ENCODE measurements around the gene EIF6. TPM values are rescaled to one million over a fixed set of nuclear protein-coding genes. Genes with fewer than 3 reads are reported as not detected.

The EIF6 gene
- total RNA-seq, 1 experiment from 2014 or later = 180 TPM

- H3K36me3 ChIP-seq (ENCODE audit: insufficient read depth, low read length, poor library complexity, severe bottlenecking) = no peaks in the 10 kb centered on the region
- TF ChIP-seq EZH2 (IDR thresholded peaks at IDR 0.05; ENCODE audit: borderline replicate concordance, low read depth, low read length, poor library complexity, severe bottlenecking) = no peak
- TF ChIP-seq CTCF (conservative IDR thresholded peaks at IDR 0.05; ENCODE audit: low read depth, low read length) = no peak
- H3K4me1 ChIP-seq (ENCODE audit: insufficient read depth, low read length, poor library complexity, severe bottlenecking) = peaks cover 11% of the 10 kb centered on the region
- POLR2A ChIA-PET (ENCODE audit: low non-redundant PET) = no interaction called here
- no peaks in the 10 kb centered on the region for H3K27me3 ChIP-seq (replicated peaks; ENCODE audit: insufficient read depth, low read depth, low read length, poor library complexity)
- H3K27ac ChIP-seq (ENCODE audit: low read depth, low read length, poor library complexity, severe bottlenecking) = no peak overlapping the region
- no peak overlapping the region for H3K4me3 ChIP-seq (ENCODE audit: low read depth, low read length, poor library complexity, severe bottlenecking)
- intact Hi-C loops (cut with micrococcal nuclease; ENCODE audit: unreplicated experiment) = no loop called here
- no TSS peak for BruUV-seq (replicated peaks)
- CTCF ChIA-PET = interaction anchor here (1.0 to 1.3 kb wide), 2 partner anchors 8 to 18 kb away, joined by 3 to 5 read pairs; no protein-coding TSS in a partner anchor
- no peak for DNase-seq (ENCODE audit: low spot score)
- H3K9me3 ChIP-seq (ENCODE audit: low read depth, low read length, poor library complexity, severe bottlenecking) = no peaks in the 10 kb centered on the region
These were observed 27.2 kb upstream of the EIF6 start for GRCh38 chr20:35311822-35312221.

- CTCF ChIA-PET = interaction anchor here (1.0 kb wide), 1 partner anchor 18 kb away, joined by 3 read pairs; no protein-coding TSS in a partner anchor
- POLR2A ChIA-PET (ENCODE audit: low non-redundant PET) = no interaction called here
- no peak overlapping the region for H3K27ac ChIP-seq (ENCODE audit: low read depth, low read length, poor library complexity, severe bottlenecking)
- H3K36me3 ChIP-seq (ENCODE audit: insufficient read depth, low read length, poor library complexity, severe bottlenecking) = no peaks in the 10 kb centered on the region
- peaks cover 11% of the 10 kb centered on the region for H3K4me1 ChIP-seq (ENCODE audit: insufficient read depth, low read length, poor library complexity, severe bottlenecking)
- TF ChIP-seq CTCF (conservative IDR thresholded peaks at IDR 0.05; ENCODE audit: low read depth, low read length) (no peak), EZH2 (IDR thresholded peaks at IDR 0.05; ENCODE audit: borderline replicate concordance, low read depth, low read length, poor library complexity, severe bottlenecking) (no peak)
- no TSS peak for BruUV-seq (replicated peaks)
- intact Hi-C loops (cut with micrococcal nuclease; ENCODE audit: unreplicated experiment) = no loop called here
- no peak overlapping the region for H3K4me3 ChIP-seq (ENCODE audit: low read depth, low read length, poor library complexity, severe bottlenecking)
- H3K27me3 ChIP-seq (replicated peaks; ENCODE audit: insufficient read depth, low read depth, low read length, poor library complexity) = no peaks in the 10 kb centered on the region
- DNase-seq (ENCODE audit: low spot score) = no peak
- no peaks in the 10 kb centered on the region for H3K9me3 ChIP-seq (ENCODE audit: low read depth, low read length, poor library complexity, severe bottlenecking)
These were observed 26.8 kb upstream of the EIF6 start for GRCh38 chr20:35311409-35311808.

- no peaks in the 10 kb centered on the region for H3K9me3 ChIP-seq (ENCODE audit: low read depth, low read length, poor library complexity, severe bottlenecking)
- DNase-seq (ENCODE audit: low spot score) = no peak
- BruUV-seq (replicated peaks) = no TSS peak
- H3K4me3 ChIP-seq (ENCODE audit: low read depth, low read length, poor library complexity, severe bottlenecking) = no peak overlapping the region
- H3K27ac ChIP-seq (ENCODE audit: low read depth, low read length, poor library complexity, severe bottlenecking) = no peak overlapping the region
- CTCF ChIA-PET = interaction anchor here (1.0 to 1.6 kb wide), 2 partner anchors 9 to 163 kb away, joined by 4 to 8 read pairs; no protein-coding TSS in a partner anchor
- H3K4me1 ChIP-seq (ENCODE audit: insufficient read depth, low read length, poor library complexity, severe bottlenecking) = peaks cover 11% of the 10 kb centered on the region
- no peaks in the 10 kb centered on the region for H3K27me3 ChIP-seq (replicated peaks; ENCODE audit: insufficient read depth, low read depth, low read length, poor library complexity)
- POLR2A ChIA-PET (ENCODE audit: low non-redundant PET) = no interaction called here
- intact Hi-C loops (cut with micrococcal nuclease; ENCODE audit: unreplicated experiment) = loop anchor here (5.0 kb wide), 1 partner anchor 129 kb away; the partner anchor contains the start of gene GDF5
- TF ChIP-seq EZH2 (IDR thresholded peaks at IDR 0.05; ENCODE audit: borderline replicate concordance, low read depth, low read length, poor library complexity, severe bottlenecking) = no peak
- no peak for TF ChIP-seq CTCF (conservative IDR thresholded peaks at IDR 0.05; ENCODE audit: low read depth, low read length)
- no peaks in the 10 kb centered on the region for H3K36me3 ChIP-seq (ENCODE audit: insufficient read depth, low read length, poor library complexity, severe bottlenecking)
These were observed 23.4 kb upstream of the EIF6 start for GRCh38 chr20:35307666-35308653.
